ENCODE measurements around the gene HMGN4.
A peak's percentile ranks its signal among the peaks of the same experiment; 100 is the strongest.

The HMGN4 gene

GRCh38 chr6:26555505-26556262 lies 17.5 kb downstream of the HMGN4 start:
- Histone ChIP-seq H3K9me3 (ENCODE audit: control insufficient read depth in 5 of 5, low read length in 5 of 5) (no peaks in the 10 kb centered on the region), H3K9ac (ENCODE audit: low read length in 5 of 5) (peak overlapping the region in 1 of 5 donors; percentile 57), H3K4me3 (ENCODE audit: low read depth in 1 of 5, low read length in 5 of 5) (peak overlapping the region in 3 of 5 donors; percentile 21 to 94 (median 45)), H3K36me3 (ENCODE audit: control insufficient read depth in 5 of 5, insufficient read depth in 5 of 5, low read length in 5 of 5) (no peaks in the 10 kb centered on the region), H3K27me3 (ENCODE audit: control insufficient read depth in 5 of 5, insufficient read depth in 4 of 5, low read length in 5 of 5) (no peaks in the 10 kb centered on the region), H3K4me1 (ENCODE audit: control insufficient read depth in 5 of 5, insufficient read depth in 5 of 5, low read length in 5 of 5) (peaks cover 0 to 29% (median 22%) of the 10 kb centered on the region in 5 donors), H3K27ac (ENCODE audit: low read depth, low read length) (no peak overlapping the region)

GRCh38 chr6:26556263-26557070 lies 18.3 kb downstream of the HMGN4 start:
- no peak overlapping the region for H3K9ac ChIP-seq (ENCODE audit: low read length in 5 of 5)
- H3K27me3 ChIP-seq (ENCODE audit: control insufficient read depth in 5 of 5, insufficient read depth in 4 of 5, low read length in 5 of 5), result no peaks in the 10 kb centered on the region
- H3K4me1 ChIP-seq (ENCODE audit: control insufficient read depth in 5 of 5, insufficient read depth in 5 of 5, low read length in 5 of 5), result peaks cover 0 to 28% (median 21%) of the 10 kb centered on the region in 5 donors
- H3K36me3 ChIP-seq (ENCODE audit: control insufficient read depth in 5 of 5, insufficient read depth in 5 of 5, low read length in 5 of 5), result no peaks in the 10 kb centered on the region
- no peak overlapping the region for H3K4me3 ChIP-seq (ENCODE audit: low read depth in 1 of 5, low read length in 5 of 5)
- H3K9me3 ChIP-seq (ENCODE audit: control insufficient read depth in 5 of 5, low read length in 5 of 5), result no peaks in the 10 kb centered on the region
- no peak overlapping the region for H3K27ac ChIP-seq (ENCODE audit: low read depth, low read length)

- Histone ChIP-seq H3K4me3 (ENCODE audit: low read depth in 1 of 5, low read length in 5 of 5) (no peak overlapping the region), H3K4me1 (ENCODE audit: control insufficient read depth in 5 of 5, insufficient read depth in 5 of 5, low read length in 5 of 5) (no peaks in the 10 kb centered on the region), H3K36me3 (ENCODE audit: control insufficient read depth in 5 of 5, insufficient read depth in 5 of 5, low read length in 5 of 5) (no peaks in the 10 kb centered on the region)
Measured at GRCh38 chr6:26561533-26562466, 23.6 kb downstream of the HMGN4 start.

GRCh38 chr6:26563488-26563887 lies 25.3 kb downstream of the HMGN4 start:
- H3K9ac ChIP-seq (ENCODE audit: low read length in 5 of 5), result no peak overlapping the region
- no peaks in the 10 kb centered on the region for H3K9me3 ChIP-seq (ENCODE audit: control insufficient read depth in 5 of 5, low read length in 5 of 5)
- no peak overlapping the region for H3K4me3 ChIP-seq (ENCODE audit: low read depth in 1 of 5, low read length in 5 of 5)
- peaks cover 0 to 6% (median 2%) of the 10 kb centered on the region in 5 donors for H3K4me1 ChIP-seq (ENCODE audit: control insufficient read depth in 5 of 5, insufficient read depth in 5 of 5, low read length in 5 of 5)
- H3K27ac ChIP-seq (ENCODE audit: low read depth, low read length), result no peak overlapping the region
- no peaks in the 10 kb centered on the region for H3K27me3 ChIP-seq (ENCODE audit: control insufficient read depth in 5 of 5, insufficient read depth in 4 of 5, low read length in 5 of 5)
- H3K36me3 ChIP-seq (ENCODE audit: control insufficient read depth in 5 of 5, insufficient read depth in 5 of 5, low read length in 5 of 5), result no peaks in the 10 kb centered on the region

More at GRCh38 chr6:26561533-26562466, 23.6 kb downstream of the HMGN4 start:
- H3K27ac ChIP-seq (ENCODE audit: low read depth, low read length), result no peak overlapping the region
- H3K27me3 ChIP-seq (ENCODE audit: control insufficient read depth in 5 of 5, insufficient read depth in 4 of 5, low read length in 5 of 5), result no peaks in the 10 kb centered on the region
- H3K9me3 ChIP-seq (ENCODE audit: control insufficient read depth in 5 of 5, low read length in 5 of 5), result no peaks in the 10 kb centered on the region
- no peak overlapping the region for H3K9ac ChIP-seq (ENCODE audit: low read length in 5 of 5)

- Histone ChIP-seq H3K27me3 (ENCODE audit: control insufficient read depth in 5 of 5, insufficient read depth in 4 of 5, low read length in 5 of 5) (no peaks in the 10 kb centered on the region), H3K4me3 (ENCODE audit: low read depth in 1 of 5, low read length in 5 of 5) (peak overlapping the region; percentile 70 to 87 (median 75)), H3K9me3 (ENCODE audit: control insufficient read depth in 5 of 5, low read length in 5 of 5) (no peaks in the 10 kb centered on the region), H3K4me1 (ENCODE audit: control insufficient read depth in 5 of 5, insufficient read depth in 5 of 5, low read length in 5 of 5) (peaks cover 6 to 18% (median 12%) of the 10 kb centered on the region in 5 donors), H3K36me3 (ENCODE audit: control insufficient read depth in 5 of 5, insufficient read depth in 5 of 5, low read length in 5 of 5) (no peaks in the 10 kb centered on the region), H3K27ac (ENCODE audit: low read depth, low read length) (no peak overlapping the region), H3K9ac (ENCODE audit: low read length in 5 of 5) (peak overlapping the region in 3 of 5 donors; percentile 12 to 55 (median 25))
Measured at GRCh38 chr6:26568601-26569432, 30.7 kb downstream of the HMGN4 start.

GRCh38 chr6:26569433-26569764 lies 31.2 kb downstream of the HMGN4 start:
- no peaks in the 10 kb centered on the region for H3K27me3 ChIP-seq (ENCODE audit: control insufficient read depth in 5 of 5, insufficient read depth in 4 of 5, low read length in 5 of 5)
- no peaks in the 10 kb centered on the region for H3K36me3 ChIP-seq (ENCODE audit: control insufficient read depth in 5 of 5, insufficient read depth in 5 of 5, low read length in 5 of 5)
- peaks cover 6 to 18% (median 12%) of the 10 kb centered on the region in 5 donors for H3K4me1 ChIP-seq (ENCODE audit: control insufficient read depth in 5 of 5, insufficient read depth in 5 of 5, low read length in 5 of 5)
- peak overlapping the region in 2 of 5 donors; percentile 75 to 83 for H3K4me3 ChIP-seq (ENCODE audit: low read depth in 1 of 5, low read length in 5 of 5)
- peak overlapping the region in 2 of 5 donors; percentile 12 to 25 for H3K9ac ChIP-seq (ENCODE audit: low read length in 5 of 5)
- H3K27ac ChIP-seq (ENCODE audit: low read depth, low read length), result no peak overlapping the region
- H3K9me3 ChIP-seq (ENCODE audit: control insufficient read depth in 5 of 5, low read length in 5 of 5), result no peaks in the 10 kb centered on the region

GRCh38 chr6:26570027-26570809 lies 32.1 kb downstream of the HMGN4 start:
- Histone ChIP-seq H3K4me1 (ENCODE audit: control insufficient read depth in 5 of 5, insufficient read depth in 5 of 5, low read length in 5 of 5) (peaks cover 6 to 18% (median 12%) of the 10 kb centered on the region in 5 donors), H3K27ac (ENCODE audit: low read depth, low read length) (no peak overlapping the region), H3K9me3 (ENCODE audit: control insufficient read depth in 5 of 5, low read length in 5 of 5) (no peaks in the 10 kb centered on the region), H3K27me3 (ENCODE audit: control insufficient read depth in 5 of 5, insufficient read depth in 4 of 5, low read length in 5 of 5) (no peaks in the 10 kb centered on the region), H3K9ac (ENCODE audit: low read length in 5 of 5) (no peak overlapping the region), H3K4me3 (ENCODE audit: low read depth in 1 of 5, low read length in 5 of 5) (no peak overlapping the region), H3K36me3 (ENCODE audit: control insufficient read depth in 5 of 5, insufficient read depth in 5 of 5, low read length in 5 of 5) (no peaks in the 10 kb centered on the region)

GRCh38 chr6:26571592-26572296 lies 33.6 kb downstream of the HMGN4 start:
- peak overlapping the region; percentile 58 to 77 (median 60) for H3K9ac ChIP-seq (ENCODE audit: low read length in 5 of 5)

More at GRCh38 chr6:26571592-26572296, 33.6 kb downstream of the HMGN4 start:
- Histone ChIP-seq H3K4me1 (ENCODE audit: control insufficient read depth in 5 of 5, insufficient read depth in 5 of 5, low read length in 5 of 5) (peaks cover 6 to 23% (median 16%) of the 10 kb centered on the region in 5 donors), H3K4me3 (ENCODE audit: low read depth in 1 of 5, low read length in 5 of 5) (peak overlapping the region; percentile 72 to 95 (median 79)), H3K27me3 (ENCODE audit: control insufficient read depth in 5 of 5, insufficient read depth in 4 of 5, low read length in 5 of 5) (no peaks in the 10 kb centered on the region), H3K27ac (ENCODE audit: low read depth, low read length) (peak overlapping the region; percentile 61), H3K36me3 (ENCODE audit: control insufficient read depth in 5 of 5, insufficient read depth in 5 of 5, low read length in 5 of 5) (no peaks in the 10 kb centered on the region), H3K9me3 (ENCODE audit: control insufficient read depth in 5 of 5, low read length in 5 of 5) (no peaks in the 10 kb centered on the region)

All from subcutaneous abdominal adipose tissue (tissue), 5 donors.